Cardiac muscle cell (in vitro differentiated cells and primary cell): ENCODE data around the gene TRPT1. TPM values are rescaled to one million over a fixed set of nuclear protein-coding genes. Genes with fewer than 3 reads are reported as not detected.
A peak's percentile ranks its signal among the peaks of the same experiment; 100 is the strongest.

Experiments used
- DNase-seq, 2 donors: peaks; one replicate each; pipeline versions ENCODE4 v3.0.0 to v3.0.0-alpha.2; 2010 to 2017; ENCODE audit warnings: low read depth in 1 of 2, low spot score in 1 of 2
- H3K27ac ChIP-seq: fragments of 200-600 bp; sonication (generic); 2 replicates; pipeline ENCODE4 v1.5.1; 2016
- H3K27me3 ChIP-seq: fragments of 200-600 bp; sonication (generic); 2 replicates; pipeline ENCODE4 v1.6.0; 2016; ENCODE audit warnings: control low read depth
- H3K36me3 ChIP-seq: fragments of 200-600 bp; sonication (generic); 2 replicates; pipeline ENCODE4 v1.5.1; 2016; ENCODE audit warnings: control low read depth
- H3K4me1 ChIP-seq: fragments of 200-600 bp; sonication (generic); 2 replicates; pipeline ENCODE4 v1.8.1; 2017; ENCODE audit warnings: low read depth, mild to moderate bottlenecking, mixed run types
- H3K4me3 ChIP-seq: fragments of 200-600 bp; sonication (generic); 2 replicates; pipeline ENCODE4 v1.5.1; 2016; ENCODE audit warnings: mild to moderate bottlenecking
- H3K9me3 ChIP-seq: fragments of 200-600 bp; sonication (generic); 2 replicates; pipeline ENCODE4 v1.5.1; 2017; ENCODE audit warnings: low read depth, mild to moderate bottlenecking, control low read depth
- CTCF ChIP-seq: IDR thresholded peaks from 2 replicates; pipeline ENCODE4 v1.5.1; 2012; ENCODE audit warnings: low read depth, mild to moderate bottlenecking, low read length
- polyA plus RNA-seq: library from polyadenylated mRNA; unstranded; fragments of >200 nt; fragmentation: Nextera tagmentation; extraction: Ambion mirVana; gene quantifications from 2 replicates; pipeline ENCODE4 v1.2.1, GENCODE V29; 2016
- total RNA-seq: library from RNA; depleted of rRNA; stranded (reverse); fragments of >200 nt; gene quantifications from 2 replicates; pipeline ENCODE4 v1.2.3, GENCODE V29; 2016

The TRPT1 gene
- total and polyA plus RNA-seq, 2 experiments from 2014 or later: 117 to 161 TPM

DNA sequence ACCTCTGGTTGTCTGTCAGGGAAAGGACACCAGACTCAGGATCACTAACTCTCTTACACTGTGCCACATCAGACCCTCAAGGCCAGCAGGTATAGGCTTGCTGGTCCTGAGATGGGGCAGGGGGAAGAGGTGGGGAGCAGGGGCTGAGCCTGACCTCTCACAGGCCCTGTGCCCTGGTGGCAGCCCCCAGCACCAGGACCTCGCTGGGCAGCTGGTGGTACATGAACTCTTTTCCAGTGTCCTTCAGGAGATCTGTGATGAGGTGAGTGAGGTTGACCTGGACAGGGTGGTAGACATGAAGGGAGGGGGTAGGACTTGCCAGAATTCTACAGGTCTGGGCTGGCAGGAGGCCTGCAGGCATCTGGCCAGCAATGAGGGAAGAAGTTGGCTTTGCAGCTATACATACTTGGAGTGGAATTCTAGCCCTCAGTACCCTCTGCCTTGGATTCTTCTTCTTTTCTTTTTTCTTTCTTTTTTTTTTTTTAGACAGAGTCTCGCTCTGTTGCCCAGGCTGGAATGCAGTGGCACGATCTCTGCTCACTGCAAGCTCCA lies 1.5 kb upstream of the TRPT1 start:
- H3K27ac ChIP-seq: no peak overlapping the region
- no peak overlapping the region for H3K4me3 ChIP-seq
- H3K36me3 ChIP-seq: peaks cover 4% of the 10 kb centered on the region

DNA sequence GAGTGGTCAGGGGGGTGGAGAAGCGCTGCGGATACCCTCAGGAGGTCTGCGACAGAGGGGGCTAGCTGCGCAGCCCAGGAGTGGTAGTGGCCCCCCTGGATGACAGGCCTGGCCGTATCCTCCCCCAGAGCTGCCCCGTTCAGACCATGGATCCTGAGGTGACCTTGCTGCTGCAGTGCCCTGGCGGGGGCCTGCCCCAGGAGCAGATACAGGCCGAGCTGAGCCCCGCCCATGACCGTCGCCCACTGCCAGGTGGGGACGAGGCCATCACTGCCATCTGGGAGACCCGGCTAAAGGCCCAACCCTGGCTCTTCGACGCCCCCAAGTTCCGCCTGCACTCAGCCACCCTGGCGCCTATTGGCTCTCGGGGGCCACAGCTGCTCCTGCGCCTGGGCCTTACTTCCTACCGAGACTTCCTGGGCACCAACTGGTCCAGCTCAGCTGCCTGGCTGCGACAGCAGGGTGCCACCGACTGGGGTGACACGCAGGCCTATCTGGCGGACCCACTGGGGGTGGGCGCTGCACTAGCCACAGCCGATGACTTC lies 593 bp upstream of the TRPT1 start:
- no peak for DNase-seq
- TF ChIP-seq CTCF: no peak
- H3K4me3 ChIP-seq: peak overlapping the region; percentile 68
- H3K4me1 ChIP-seq: peaks cover 20% of the 10 kb centered on the region
- no peak overlapping the region for H3K27ac ChIP-seq
- H3K27me3 ChIP-seq: no peaks in the 10 kb centered on the region
- peaks cover 4% of the 10 kb centered on the region for H3K36me3 ChIP-seq
- no peaks in the 10 kb centered on the region for H3K9me3 ChIP-seq

More for the DNA sequence above, 1.5 kb upstream of the TRPT1 start:
- peak in 1 of 2 donors; percentile 36 for DNase-seq
- H3K4me1 ChIP-seq: peaks cover 20% of the 10 kb centered on the region
- no peaks in the 10 kb centered on the region for H3K27me3 ChIP-seq
- TF ChIP-seq CTCF: no peak
- H3K9me3 ChIP-seq: no peaks in the 10 kb centered on the region

- no peak for TF ChIP-seq CTCF
- Histone ChIP-seq H3K27ac (peak overlapping the region; percentile 65), H3K27me3 (no peaks in the 10 kb centered on the region), H3K4me1 (peaks cover 20% of the 10 kb centered on the region), H3K36me3 (peaks cover 4% of the 10 kb centered on the region), H3K4me3 (peak overlapping the region; percentile 68), H3K9me3 (no peaks in the 10 kb centered on the region)
- DNase-seq: no peak
These were observed 937 bp downstream of the TRPT1 start for GRCh38 chr11:64224891-64225607.

GRCh38 chr11:64224151-64224890 lies 1.7 kb downstream of the TRPT1 start:
- Histone ChIP-seq H3K4me1 (peaks cover 14% of the 10 kb centered on the region), H3K9me3 (no peaks in the 10 kb centered on the region), H3K27ac (no peak overlapping the region), H3K27me3 (no peaks in the 10 kb centered on the region), H3K36me3 (peaks cover 4% of the 10 kb centered on the region), H3K4me3 (no peak overlapping the region)
- DNase-seq: no peak
- TF ChIP-seq CTCF: no peak

DNA sequence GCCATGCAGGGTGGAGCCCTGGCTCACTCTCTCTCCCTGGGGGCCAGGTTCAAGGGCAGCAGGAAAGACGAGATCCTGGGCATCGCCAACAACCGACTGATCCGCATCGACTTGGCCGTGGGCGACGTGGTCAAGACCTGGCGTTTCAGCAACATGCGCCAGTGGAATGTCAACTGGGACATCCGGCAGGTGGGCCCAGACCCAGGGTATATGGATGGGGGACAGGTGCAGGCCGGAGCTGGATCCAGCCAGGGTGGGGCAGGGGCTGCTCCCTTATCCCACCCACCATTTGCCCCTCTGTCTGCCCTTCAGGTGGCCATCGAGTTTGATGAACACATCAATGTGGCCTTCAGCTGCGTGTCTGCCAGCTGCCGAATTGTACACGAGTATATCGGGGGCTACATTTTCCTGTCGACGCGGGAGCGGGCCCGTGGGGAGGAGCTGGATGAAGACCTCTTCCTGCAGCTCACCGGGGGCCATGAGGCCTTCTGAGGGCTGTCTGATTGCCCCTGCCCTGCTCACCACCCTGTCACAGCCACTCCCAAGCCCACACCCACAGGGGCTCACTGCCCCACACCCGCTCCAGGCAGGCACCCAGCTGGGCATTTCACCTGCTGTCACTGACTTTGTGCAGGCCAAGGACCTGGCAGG lies 2.9 kb downstream of the TRPT1 start:
- TF ChIP-seq CTCF: no peak
- Histone ChIP-seq H3K27me3 (no peaks in the 10 kb centered on the region), H3K4me3 (no peak overlapping the region), H3K36me3 (peaks cover 4% of the 10 kb centered on the region), H3K4me1 (peaks cover 14% of the 10 kb centered on the region), H3K27ac (peak overlapping the region; percentile 23), H3K9me3 (no peaks in the 10 kb centered on the region)
- DNase-seq: no peak
